ACC112 (cell line): ENCODE results near the gene P2RX5.

ENCODE experiments used
- H2AFZ ChIP-seq: fragments of 200-600 bp; sonication (generic); one replicate; pipeline ENCODE4 v1.6.0; 2017; ENCODE audit warnings: antibody characterized with exemption, low read length; ENCODE audit not compliant: unreplicated experiment
- H3K27ac ChIP-seq: fragments of 200-600 bp; sonication (generic); 2 replicates; pipeline ENCODE4 v1.5.1; 2014; ENCODE audit warnings: low read depth, mild to moderate bottlenecking, antibody characterized with exemption, low read length, moderate library complexity
- H3K27me3 ChIP-seq: fragments of 200-600 bp; sonication (generic); 2 replicates; pipeline ENCODE4 v1.6.1; 2014; ENCODE audit warnings: mild to moderate bottlenecking, antibody characterized with exemption, low read length, moderate library complexity, mixed read lengths; ENCODE audit not compliant: insufficient read depth
- H3K36me3 ChIP-seq: fragments of 200-600 bp; sonication (generic); 2 replicates; pipeline ENCODE4 v1.6.1; 2016; ENCODE audit warnings: mild to moderate bottlenecking, antibody characterized with exemption, low read length, moderate library complexity, mixed read lengths; ENCODE audit not compliant: insufficient read depth
- H3K4me1 ChIP-seq: fragments of 200-600 bp; sonication (generic); one replicate; pipeline ENCODE4 v1.6.1; 2016; ENCODE audit warnings: low read length, mixed read lengths; ENCODE audit not compliant: insufficient read depth, unreplicated experiment, control insufficient read depth
- H3K4me3 ChIP-seq: fragments of 200-600 bp; sonication (generic); 2 replicates; pipeline ENCODE4 v1.5.1; 2014; ENCODE audit warnings: mild to moderate bottlenecking, low read depth, low read length
- H3K79me2 ChIP-seq: fragments of 200-600 bp; sonication (generic); one replicate; pipeline ENCODE4 v1.6.0; 2016; ENCODE audit warnings: low read length; ENCODE audit not compliant: control insufficient read depth, unreplicated experiment, insufficient read depth

P2RX5 gene

GRCh38 chr17:3667366-3668278, 28.3 kb downstream of the P2RX5 start:
- Histone ChIP-seq H3K36me3 (no peaks in the 10 kb centered on the region), H3K4me3 (peak overlapping the region; percentile 88), H3K27ac (peak overlapping the region; percentile 85), H3K4me1 (peaks cover 21% of the 10 kb centered on the region), H2AFZ (no peak overlapping the region), H3K79me2 (peaks cover 50% of the 10 kb centered on the region), H3K27me3 (no peaks in the 10 kb centered on the region)

GRCh38 chr17:3666516-3666915, 29.4 kb downstream of the P2RX5 start:
- Histone ChIP-seq H3K79me2 (peaks cover 50% of the 10 kb centered on the region), H3K27ac (no peak overlapping the region), H2AFZ (no peak overlapping the region), H3K27me3 (no peaks in the 10 kb centered on the region), H3K36me3 (no peaks in the 10 kb centered on the region), H3K4me3 (peak overlapping the region; percentile 88), H3K4me1 (peaks cover 21% of the 10 kb centered on the region)

GRCh38 chr17:3665834-3666233, 30.1 kb downstream of the P2RX5 start:
- H3K4me1 ChIP-seq = peaks cover 21% of the 10 kb centered on the region
- H3K27me3 ChIP-seq = no peaks in the 10 kb centered on the region
- no peak overlapping the region for H3K4me3 ChIP-seq
- no peaks in the 10 kb centered on the region for H3K36me3 ChIP-seq
- H3K27ac ChIP-seq = no peak overlapping the region
- H2AFZ ChIP-seq = no peak overlapping the region
- peaks cover 50% of the 10 kb centered on the region for H3K79me2 ChIP-seq

- Histone ChIP-seq H3K27ac (no peak overlapping the region), H3K79me2 (peaks cover 29% of the 10 kb centered on the region), H3K4me3 (no peak overlapping the region), H3K27me3 (no peaks in the 10 kb centered on the region), H3K4me1 (peaks cover 33% of the 10 kb centered on the region), H3K36me3 (no peaks in the 10 kb centered on the region), H2AFZ (no peak overlapping the region)
Measured at GRCh38 chr17:3663102-3664011, 32.6 kb downstream of the P2RX5 start.

GRCh38 chr17:3660311-3660891, 35.6 kb downstream of the P2RX5 start:
- Histone ChIP-seq H3K27me3 (no peaks in the 10 kb centered on the region), H3K4me3 (no peak overlapping the region), H3K79me2 (peaks cover 8% of the 10 kb centered on the region), H3K4me1 (peaks cover 22% of the 10 kb centered on the region), H3K27ac (peak overlapping the region; percentile 49; the same call in 1 of the 2 replicates), H3K36me3 (no peaks in the 10 kb centered on the region), H2AFZ (no peak overlapping the region)

GRCh38 chr17:3659541-3660111, 36.3 kb downstream of the P2RX5 start:
- H3K36me3 ChIP-seq = no peaks in the 10 kb centered on the region
- H3K27ac ChIP-seq = peak overlapping the region; percentile 49
- 0 out of 2 replicates have a peak overlapping the region, but pooled peaks have one; percentile 18 for H3K4me3 ChIP-seq
- peaks cover 22% of the 10 kb centered on the region for H3K4me1 ChIP-seq
- peaks cover 2% of the 10 kb centered on the region for H3K79me2 ChIP-seq
- H2AFZ ChIP-seq = no peak overlapping the region
- H3K27me3 ChIP-seq = no peaks in the 10 kb centered on the region

GRCh38 chr17:3658784-3659449, 37.0 kb downstream of the P2RX5 start:
- Histone ChIP-seq H3K4me1 (peaks cover 22% of the 10 kb centered on the region), H3K79me2 (no peaks in the 10 kb centered on the region), H3K36me3 (no peaks in the 10 kb centered on the region), H3K4me3 (0 out of 2 replicates have a peak overlapping the region, but pooled peaks have one; percentile 18), H3K27me3 (no peaks in the 10 kb centered on the region), H3K27ac (peak overlapping the region; percentile 49), H2AFZ (no peak overlapping the region)

GRCh38 chr17:3657874-3658783, 37.8 kb downstream of the P2RX5 start:
- Histone ChIP-seq H3K27me3 (no peaks in the 10 kb centered on the region), H3K36me3 (no peaks in the 10 kb centered on the region), H3K27ac (no peak overlapping the region), H3K4me3 (no peak overlapping the region), H2AFZ (no peak overlapping the region), H3K79me2 (no peaks in the 10 kb centered on the region), H3K4me1 (peaks cover 22% of the 10 kb centered on the region)

- Histone ChIP-seq H3K79me2 (no peaks in the 10 kb centered on the region), H3K36me3 (no peaks in the 10 kb centered on the region), H3K4me3 (no peak overlapping the region), H3K27ac (no peak overlapping the region), H2AFZ (no peak overlapping the region), H3K4me1 (peaks cover 22% of the 10 kb centered on the region), H3K27me3 (no peaks in the 10 kb centered on the region)
Measured at GRCh38 chr17:3657588-3657869, 38.4 kb downstream of the P2RX5 start.
